RWPE1 (cell line): ENCODE data around the gene CRIP3.

Source experiments
- CTCF ChIA-PET: fragments of 350-600 bp; sonication (Branson Sonifier 250); formaldehyde crosslinking; extraction: SDS; loops from one replicate; lab custom pipeline; 2021; lab: Yijun Ruan, JAX
- POLR2A ChIA-PET: fragments of 400-600 bp; formaldehyde crosslinking; extraction: SDS; loops from one replicate; lab custom pipeline; 2020; ENCODE audit warnings: antibody characterized with exemption; ENCODE audit not compliant: low non-redundant PET; lab: Yijun Ruan, JAX
- DNase-seq: peaks from one replicate; pipeline ENCODE4 v3.0.0; 2012; ENCODE audit warnings: low spot score
- H3K27ac ChIP-seq: fragments of 450-650 bp; 2 replicates; pipeline ENCODE4 v1.5.1; 2017
- TF ChIP-seq, protein P1 (sequence below): fragments of 450-650 bp; conservative IDR thresholded peaks from 2 replicates; pipeline ENCODE4 v1.5.1; 2017; ENCODE audit warnings: low read depth, mild to moderate bottlenecking

CRIP3 gene

GRCh38 chr6:43328528-43328927 lies 19.9 kb upstream of the CRIP3 start:
- POLR2A ChIA-PET, result no interaction called here
- H3K27ac ChIP-seq, result no peak overlapping the region
- DNase-seq, result no peak
- CTCF ChIA-PET, result interaction anchor here (0.6 kb wide), 1 partner anchor 70 kb away, joined by 3 read pairs; no protein-coding TSS in a partner anchor
- TF ChIP-seq, protein P1, sequence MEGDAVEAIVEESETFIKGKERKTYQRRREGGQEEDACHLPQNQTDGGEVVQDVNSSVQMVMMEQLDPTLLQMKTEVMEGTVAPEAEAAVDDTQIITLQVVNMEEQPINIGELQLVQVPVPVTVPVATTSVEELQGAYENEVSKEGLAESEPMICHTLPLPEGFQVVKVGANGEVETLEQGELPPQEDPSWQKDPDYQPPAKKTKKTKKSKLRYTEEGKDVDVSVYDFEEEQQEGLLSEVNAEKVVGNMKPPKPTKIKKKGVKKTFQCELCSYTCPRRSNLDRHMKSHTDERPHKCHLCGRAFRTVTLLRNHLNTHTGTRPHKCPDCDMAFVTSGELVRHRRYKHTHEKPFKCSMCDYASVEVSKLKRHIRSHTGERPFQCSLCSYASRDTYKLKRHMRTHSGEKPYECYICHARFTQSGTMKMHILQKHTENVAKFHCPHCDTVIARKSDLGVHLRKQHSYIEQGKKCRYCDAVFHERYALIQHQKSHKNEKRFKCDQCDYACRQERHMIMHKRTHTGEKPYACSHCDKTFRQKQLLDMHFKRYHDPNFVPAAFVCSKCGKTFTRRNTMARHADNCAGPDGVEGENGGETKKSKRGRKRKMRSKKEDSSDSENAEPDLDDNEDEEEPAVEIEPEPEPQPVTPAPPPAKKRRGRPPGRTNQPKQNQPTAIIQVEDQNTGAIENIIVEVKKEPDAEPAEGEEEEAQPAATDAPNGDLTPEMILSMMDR, result no peak

GRCh38 chr6:43325876-43326275 lies 17.2 kb upstream of the CRIP3 start:
- ChIA-PET POLR2A (no interaction called here), CTCF (interaction anchor here (1.6 kb wide), 1 partner anchor 97 kb away, joined by 5 read pairs; the partner anchor contains the start of gene DNPH1)
- DNase-seq, result no peak
- TF ChIP-seq, protein P1, result no peak
- H3K27ac ChIP-seq, result no peak overlapping the region

DNA sequence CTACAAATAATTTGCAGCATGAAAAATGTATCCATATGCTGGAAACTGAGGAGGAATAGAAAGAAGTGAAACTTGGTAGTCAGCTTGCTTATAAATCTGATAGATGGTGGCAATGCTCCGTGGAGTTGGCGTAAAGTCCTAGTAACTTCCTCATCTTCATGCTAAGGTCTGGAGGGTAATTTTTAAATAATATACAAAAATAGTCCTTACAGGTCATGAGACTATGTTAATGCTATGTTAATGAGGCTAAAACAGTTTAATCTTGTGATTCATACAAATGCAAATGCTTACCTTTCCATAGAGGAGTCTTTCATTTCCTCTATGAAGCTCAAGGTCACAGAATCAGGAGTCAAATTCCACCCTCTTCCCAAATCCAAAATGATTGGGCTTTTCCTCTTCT lies 9.4 kb upstream of the CRIP3 start:
- POLR2A ChIA-PET, result no interaction called here
- TF ChIP-seq, protein P1, result no peak
- no peak for DNase-seq
- H3K27ac ChIP-seq, result no peak overlapping the region
- CTCF ChIA-PET, result interaction anchor here (0.6 kb wide), 1 partner anchor 434 kb away, joined by 4 read pairs; no protein-coding TSS in a partner anchor

GRCh38 chr6:43313813-43314212 lies 5.2 kb upstream of the CRIP3 start:
- CTCF ChIA-PET, result no interaction called here

GRCh38 chr6:43311666-43312065 lies 3.0 kb upstream of the CRIP3 start:
- CTCF ChIA-PET, result no interaction called here

More at GRCh38 chr6:43313813-43314212, 5.2 kb upstream of the CRIP3 start:
- H3K27ac ChIP-seq, result no peak overlapping the region
- DNase-seq, result no peak
- POLR2A ChIA-PET, result no interaction called here
- TF ChIP-seq, protein P1, result no peak

DNA sequence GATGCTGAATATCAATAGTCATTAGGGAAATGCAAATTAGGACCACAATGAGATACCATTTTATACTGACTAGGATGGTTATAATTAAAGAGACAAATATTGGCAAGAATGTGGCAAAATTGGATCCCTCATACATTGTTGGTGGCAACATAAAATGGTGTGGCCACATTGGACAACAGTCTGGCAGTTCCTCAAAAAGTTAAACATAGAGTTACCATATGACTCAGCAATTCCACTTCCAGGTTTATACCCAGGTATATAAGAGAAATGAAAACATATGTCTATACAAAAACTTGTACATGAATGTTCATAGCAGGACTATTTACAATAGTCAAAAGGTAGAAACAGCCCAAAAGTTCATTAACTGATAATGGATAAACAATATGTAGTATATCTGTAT lies 2.0 kb upstream of the CRIP3 start:
- TF ChIP-seq, protein P1, result no peak
- POLR2A ChIA-PET, result no interaction called here
- DNase-seq, result no peak
- no peak overlapping the region for H3K27ac ChIP-seq
- CTCF ChIA-PET, result interaction anchor here (0.6 kb wide), 1 partner anchor 22 kb away, joined by 3 read pairs; no protein-coding TSS in a partner anchor

More at GRCh38 chr6:43311666-43312065, 3.0 kb upstream of the CRIP3 start:
- POLR2A ChIA-PET, result interaction anchor here (1.1 kb wide), 1 partner anchor 204 kb away, joined by 4 read pairs; no protein-coding TSS in a partner anchor
- TF ChIP-seq, protein P1, result no peak
- H3K27ac ChIP-seq, result no peak overlapping the region
- DNase-seq, result no peak
